ENCODE results near the gene CCNK. TPM values are rescaled to one million over a fixed set of nuclear protein-coding genes. Genes with fewer than 3 reads are reported as not detected.
A peak's percentile ranks its signal among the peaks of the same experiment; 100 is the strongest.

The CCNK gene
- total and polyA plus RNA-seq, 2 experiments from 2014 or later = 20.9 TPM

- Histone ChIP-seq H2AFZ (no peak overlapping the region), H3K27ac (no peak overlapping the region), H3K9me3 (ENCODE audit: low read depth) (no peaks in the 10 kb centered on the region), H3K36me3 (ENCODE audit: low read depth) (no peaks in the 10 kb centered on the region), H3K9me2 (ENCODE audit: insufficient read depth) (no peaks in the 10 kb centered on the region), H3K79me2 (ENCODE audit: insufficient read depth) (peaks cover 92% of the 10 kb centered on the region), H3K9ac (no peak overlapping the region), H3K4me2 (ENCODE audit: unreplicated experiment) (no peak overlapping the region), H3F3A (ENCODE audit: insufficient read depth) (peaks cover 15% of the 10 kb centered on the region; the same call in 1 of the 2 replicates), H3K27me3 (replicated peaks; ENCODE audit: insufficient read depth) (no peaks in the 10 kb centered on the region), H3K4me1 (ENCODE audit: insufficient read depth) (peaks cover 26% of the 10 kb centered on the region; the same call in 1 of the 2 replicates), H3K4me3 (no peak overlapping the region), H4K20me1 (ENCODE audit: insufficient read depth) (peaks cover 18% of the 10 kb centered on the region; the same call in 1 of the 2 replicates)
- no peak for DNase-seq
- in situ Hi-C loops (cut with MboI) = no loop called here
- 97% methylated on average over 2 of the region's 2 CpGs for WGBS, 2 experiments (ENCODE audit: low coverage in 1 of 2, low lambda C conversion rate in 2 of 2, missing lambda C conversion rate in 2 of 2)
- TF ChIP-seq EZH2phosphoT487 (IDR thresholded peaks at IDR 0.05; ENCODE audit: insufficient read depth, low read depth) (no peak), EZH2 (IDR thresholded peaks at IDR 0.05; ENCODE audit: insufficient read depth, poor library complexity, severe bottlenecking) (no peak)
Observed at GRCh38 chr14:99475660-99476059, 5.5 kb upstream of the CCNK start.

GRCh38 chr14:99476864-99477263, 4.3 kb upstream of the CCNK start:
- H3K27ac ChIP-seq = no peak overlapping the region
- H3K27me3 ChIP-seq (replicated peaks; ENCODE audit: insufficient read depth) = no peaks in the 10 kb centered on the region
- no peaks in the 10 kb centered on the region for H3K36me3 ChIP-seq (ENCODE audit: low read depth)
- peak overlapping the region; percentile 19 for H3K4me2 ChIP-seq (ENCODE audit: unreplicated experiment)
- H2AFZ ChIP-seq = no peak overlapping the region
- H3K4me1 ChIP-seq (ENCODE audit: insufficient read depth) = peaks cover 26% of the 10 kb centered on the region; the same call in 1 of the 2 replicates
- H3K9me3 ChIP-seq (ENCODE audit: low read depth) = no peaks in the 10 kb centered on the region
- H3K9me2 ChIP-seq (ENCODE audit: insufficient read depth) = no peaks in the 10 kb centered on the region
- in situ Hi-C loops (cut with MboI) = no loop called here
- H3K9ac ChIP-seq = no peak overlapping the region
- TF ChIP-seq EZH2phosphoT487 (IDR thresholded peaks at IDR 0.05; ENCODE audit: insufficient read depth, low read depth) (no peak), EZH2 (IDR thresholded peaks at IDR 0.05; ENCODE audit: insufficient read depth, poor library complexity, severe bottlenecking) (no peak)
- H3K79me2 ChIP-seq (ENCODE audit: insufficient read depth) = peaks cover 86% of the 10 kb centered on the region
- 75 to 77% methylated on average over 1 of the region's 1 CpG for WGBS, 2 experiments (ENCODE audit: low coverage in 1 of 2, low lambda C conversion rate in 2 of 2, missing lambda C conversion rate in 2 of 2)
- H4K20me1 ChIP-seq (ENCODE audit: insufficient read depth) = peaks cover 12% of the 10 kb centered on the region; the same call in 1 of the 2 replicates
- no peak overlapping the region for H3K4me3 ChIP-seq
- H3F3A ChIP-seq (ENCODE audit: insufficient read depth) = peaks cover 15% of the 10 kb centered on the region; the same call in 1 of the 2 replicates
- DNase-seq = peak; percentile 74

- in situ Hi-C loops (cut with MboI) = no loop called here
- no peak for DNase-seq
- TF ChIP-seq EZH2 (IDR thresholded peaks at IDR 0.05; ENCODE audit: insufficient read depth, poor library complexity, severe bottlenecking) = no peak
- no peak for TF ChIP-seq EZH2phosphoT487 (IDR thresholded peaks at IDR 0.05; ENCODE audit: insufficient read depth, low read depth)
- H3K27me3 ChIP-seq (replicated peaks; ENCODE audit: insufficient read depth) = no peaks in the 10 kb centered on the region
- H2AFZ ChIP-seq = no peak overlapping the region
- peak overlapping the region; percentile 96 for H3K4me2 ChIP-seq (ENCODE audit: unreplicated experiment)
- H4K20me1 ChIP-seq (ENCODE audit: insufficient read depth) = peaks cover 16% of the 10 kb centered on the region; the same call in 1 of the 2 replicates
- peaks cover 15% of the 10 kb centered on the region; the same call in 1 of the 2 replicates for H3F3A ChIP-seq (ENCODE audit: insufficient read depth)
- no peak overlapping the region for H3K27ac ChIP-seq
- no peaks in the 10 kb centered on the region for H3K9me3 ChIP-seq (ENCODE audit: low read depth)
- peaks cover 34% of the 10 kb centered on the region for H3K4me1 ChIP-seq (ENCODE audit: insufficient read depth)
- peaks cover 86% of the 10 kb centered on the region for H3K79me2 ChIP-seq (ENCODE audit: insufficient read depth)
- 84 to 85% methylated on average over 4 of the region's 4 CpGs for WGBS, 2 experiments (ENCODE audit: low coverage in 1 of 2, low lambda C conversion rate in 2 of 2, missing lambda C conversion rate in 2 of 2)
- no peak overlapping the region for H3K9ac ChIP-seq
- H3K36me3 ChIP-seq (ENCODE audit: low read depth) = no peaks in the 10 kb centered on the region
- H3K9me2 ChIP-seq (ENCODE audit: insufficient read depth) = no peaks in the 10 kb centered on the region
- H3K4me3 ChIP-seq = no peak overlapping the region
Observed at GRCh38 chr14:99478128-99478527, 3.1 kb upstream of the CCNK start.

- WGBS, 2 experiments (ENCODE audit: low coverage in 1 of 2, low lambda C conversion rate in 2 of 2, missing lambda C conversion rate in 2 of 2) = 8 to 10% methylated on average over 18 of the region's 18 CpGs
- Histone ChIP-seq H3K36me3 (ENCODE audit: low read depth) (no peaks in the 10 kb centered on the region), H2AFZ (peak overlapping the region; percentile 66), H4K20me1 (ENCODE audit: insufficient read depth) (peaks cover 17% of the 10 kb centered on the region), H3K4me3 (peak overlapping the region; percentile 84), H3K4me2 (ENCODE audit: unreplicated experiment) (peak overlapping the region; percentile 96), H3K79me2 (ENCODE audit: insufficient read depth) (peaks cover 86% of the 10 kb centered on the region), H3K9me2 (ENCODE audit: insufficient read depth) (no peaks in the 10 kb centered on the region), H3K4me1 (ENCODE audit: insufficient read depth) (peaks cover 41% of the 10 kb centered on the region), H3K27me3 (replicated peaks; ENCODE audit: insufficient read depth) (no peaks in the 10 kb centered on the region), H3K9me3 (ENCODE audit: low read depth) (no peaks in the 10 kb centered on the region), H3K27ac (peak overlapping the region; percentile 79), H3K9ac (peak overlapping the region; percentile 87), H3F3A (ENCODE audit: insufficient read depth) (peaks cover 15% of the 10 kb centered on the region; the same call in 1 of the 2 replicates)
- TF ChIP-seq EZH2 (IDR thresholded peaks at IDR 0.05; ENCODE audit: insufficient read depth, poor library complexity, severe bottlenecking) = no peak
- TF ChIP-seq EZH2phosphoT487 (IDR thresholded peaks at IDR 0.05; ENCODE audit: insufficient read depth, low read depth) = no peak
- peak; percentile 43 for DNase-seq
- in situ Hi-C loops (cut with MboI) = no loop called here
Observed at GRCh38 chr14:99479160-99479905, 1.9 kb upstream of the CCNK start.
